ENCODE measurements around the gene KLK2. TPM values are rescaled to one million over a fixed set of nuclear protein-coding genes. Genes with fewer than 3 reads are reported as not detected.

KLK2 gene
- total RNA-seq, 6 experiments from 2014 or later: not detected

DNA sequence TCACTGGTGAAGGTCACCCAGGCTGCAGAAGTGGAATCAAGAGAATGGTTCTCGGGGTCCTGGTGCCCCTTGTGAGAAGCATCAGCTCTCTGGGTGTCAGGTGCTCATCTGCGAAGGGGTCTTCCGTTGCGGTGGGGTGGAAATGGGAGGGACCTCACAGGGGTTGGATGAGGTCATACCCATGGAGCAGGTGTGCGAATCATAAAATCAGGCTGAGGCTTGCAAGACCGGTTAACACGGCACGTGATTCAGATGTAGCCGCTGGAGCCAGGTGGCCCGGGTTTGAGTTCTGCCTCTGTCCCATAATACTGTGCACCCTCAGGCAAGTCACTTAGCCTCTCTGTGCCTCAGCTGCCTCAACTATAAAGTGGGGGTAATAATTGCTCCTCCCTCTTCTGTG lies 35.9 kb upstream of the KLK2 start:
- Histone ChIP-seq H3K9me3 (no peaks in the 10 kb centered on the region), H3K4me1 (peaks cover 0 to 3% (median 0%) of the 10 kb centered on the region in 4 donors), H3K36me3 (no peaks in the 10 kb centered on the region), H3K4me3 (no peak overlapping the region), H3K27ac (no peak overlapping the region), H3K27me3 (no peaks in the 10 kb centered on the region)
- ATAC-seq (no peak), DNase-seq (no peak)
- WGBS (ENCODE audit: insufficient coverage, low coverage, low lambda C conversion rate, missing lambda C conversion rate): 93% methylated on average over 4 of the region's 10 CpGs
- intact Hi-C loops (cut with DNase I): no loop called here
- TF ChIP-seq POLR2A (IDR thresholded peaks at IDR 0.05): no peak
- TF ChIP-seq, protein P1, sequence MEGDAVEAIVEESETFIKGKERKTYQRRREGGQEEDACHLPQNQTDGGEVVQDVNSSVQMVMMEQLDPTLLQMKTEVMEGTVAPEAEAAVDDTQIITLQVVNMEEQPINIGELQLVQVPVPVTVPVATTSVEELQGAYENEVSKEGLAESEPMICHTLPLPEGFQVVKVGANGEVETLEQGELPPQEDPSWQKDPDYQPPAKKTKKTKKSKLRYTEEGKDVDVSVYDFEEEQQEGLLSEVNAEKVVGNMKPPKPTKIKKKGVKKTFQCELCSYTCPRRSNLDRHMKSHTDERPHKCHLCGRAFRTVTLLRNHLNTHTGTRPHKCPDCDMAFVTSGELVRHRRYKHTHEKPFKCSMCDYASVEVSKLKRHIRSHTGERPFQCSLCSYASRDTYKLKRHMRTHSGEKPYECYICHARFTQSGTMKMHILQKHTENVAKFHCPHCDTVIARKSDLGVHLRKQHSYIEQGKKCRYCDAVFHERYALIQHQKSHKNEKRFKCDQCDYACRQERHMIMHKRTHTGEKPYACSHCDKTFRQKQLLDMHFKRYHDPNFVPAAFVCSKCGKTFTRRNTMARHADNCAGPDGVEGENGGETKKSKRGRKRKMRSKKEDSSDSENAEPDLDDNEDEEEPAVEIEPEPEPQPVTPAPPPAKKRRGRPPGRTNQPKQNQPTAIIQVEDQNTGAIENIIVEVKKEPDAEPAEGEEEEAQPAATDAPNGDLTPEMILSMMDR (IDR thresholded peaks at IDR 0.05): no peak

DNA sequence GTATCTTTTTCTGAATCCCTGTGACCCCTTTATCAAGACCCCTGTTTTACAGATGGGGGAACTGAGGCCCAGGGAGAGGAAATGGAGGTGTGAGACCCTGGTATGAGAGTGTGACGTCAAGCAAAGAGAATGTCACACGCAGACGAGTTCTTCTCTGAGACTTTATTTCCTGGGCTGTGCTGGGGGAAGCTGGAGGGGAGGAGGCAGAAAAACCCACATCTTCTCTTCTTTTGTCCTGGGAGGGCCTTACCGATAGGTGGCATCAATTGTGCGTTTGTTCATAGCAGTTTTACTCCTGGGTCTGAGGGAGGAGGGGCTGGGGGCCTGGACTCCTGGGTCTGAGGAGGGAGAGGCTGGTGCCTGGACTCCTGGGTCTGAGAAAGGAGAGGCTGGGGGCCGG lies 35.0 kb upstream of the KLK2 start:
- no peaks in the 10 kb centered on the region for H3K9me3 ChIP-seq
- intact Hi-C loops (cut with DNase I): no loop called here
- H3K4me3 ChIP-seq: no peak overlapping the region
- ATAC-seq (no peak), DNase-seq (no peak)
- H3K27ac ChIP-seq: no peak overlapping the region
- no peaks in the 10 kb centered on the region for H3K36me3 ChIP-seq
- no peaks in the 10 kb centered on the region for H3K27me3 ChIP-seq
- TF ChIP-seq, protein P1 (IDR thresholded peaks at IDR 0.05): no peak
- TF ChIP-seq POLR2A (IDR thresholded peaks at IDR 0.05): no peak
- H3K4me1 ChIP-seq: peaks cover 0 to 3% (median 0%) of the 10 kb centered on the region in 4 donors
- 11% methylated on average over 6 of the region's 6 CpGs for WGBS (ENCODE audit: insufficient coverage, low coverage, low lambda C conversion rate, missing lambda C conversion rate)

DNA sequence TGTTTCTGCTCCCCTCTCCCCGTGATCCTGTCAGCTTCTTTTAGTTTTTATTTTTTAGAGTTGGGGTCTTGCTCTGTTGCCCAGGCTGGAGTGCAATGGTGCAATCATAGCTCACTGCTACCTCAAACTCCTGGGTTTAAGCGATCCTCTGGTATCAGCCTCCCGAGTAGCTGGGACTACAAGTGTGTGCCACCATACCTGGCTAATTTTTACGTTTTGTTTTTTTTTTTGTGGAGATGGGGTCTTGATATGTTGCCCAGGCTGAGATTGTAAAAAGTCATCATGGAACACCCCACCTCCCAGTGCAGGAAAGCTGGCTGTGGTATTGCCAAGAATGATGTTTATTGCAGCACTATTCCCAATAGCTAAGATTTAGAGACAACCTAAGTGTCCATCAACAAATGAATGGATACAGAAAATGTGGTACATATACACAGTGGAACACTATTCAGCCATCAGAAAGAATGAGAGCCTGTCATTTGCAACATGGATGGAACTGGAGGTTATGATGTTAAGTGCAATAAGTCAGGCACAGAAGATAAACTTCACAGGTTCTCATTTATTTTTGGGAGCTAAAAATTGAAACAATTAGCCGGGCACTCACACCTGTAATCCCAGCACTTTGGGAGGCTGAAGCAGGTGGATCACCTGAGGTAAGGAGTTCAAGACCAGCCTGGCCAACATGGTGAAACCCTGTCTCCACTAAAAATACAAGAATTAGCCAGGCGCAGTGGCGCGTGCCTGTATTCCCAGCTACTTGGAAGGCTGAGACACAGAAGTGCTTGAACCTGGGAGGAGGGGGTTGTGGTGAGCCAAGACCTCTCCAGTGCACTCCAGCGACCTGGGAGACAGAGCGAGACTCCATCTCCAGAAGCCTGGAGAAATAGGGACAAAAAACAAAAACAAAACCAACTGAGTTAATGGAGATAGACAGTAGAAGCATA lies 33.3 kb upstream of the KLK2 start:
- no peak overlapping the region for H3K4me3 ChIP-seq
- DNase-seq (no peak), ATAC-seq (no peak)
- H3K9me3 ChIP-seq: no peaks in the 10 kb centered on the region
- no peak overlapping the region for H3K27ac ChIP-seq
- 61% methylated on average over 6 of the region's 10 CpGs for WGBS (ENCODE audit: insufficient coverage, low coverage, low lambda C conversion rate, missing lambda C conversion rate)
- H3K27me3 ChIP-seq: no peaks in the 10 kb centered on the region
- TF ChIP-seq, protein P1 (IDR thresholded peaks at IDR 0.05): no peak
- TF ChIP-seq POLR2A (IDR thresholded peaks at IDR 0.05): no peak
- intact Hi-C loops (cut with DNase I): no loop called here
- no peaks in the 10 kb centered on the region for H3K36me3 ChIP-seq
- peaks cover 0 to 3% (median 0%) of the 10 kb centered on the region in 4 donors for H3K4me1 ChIP-seq

DNA sequence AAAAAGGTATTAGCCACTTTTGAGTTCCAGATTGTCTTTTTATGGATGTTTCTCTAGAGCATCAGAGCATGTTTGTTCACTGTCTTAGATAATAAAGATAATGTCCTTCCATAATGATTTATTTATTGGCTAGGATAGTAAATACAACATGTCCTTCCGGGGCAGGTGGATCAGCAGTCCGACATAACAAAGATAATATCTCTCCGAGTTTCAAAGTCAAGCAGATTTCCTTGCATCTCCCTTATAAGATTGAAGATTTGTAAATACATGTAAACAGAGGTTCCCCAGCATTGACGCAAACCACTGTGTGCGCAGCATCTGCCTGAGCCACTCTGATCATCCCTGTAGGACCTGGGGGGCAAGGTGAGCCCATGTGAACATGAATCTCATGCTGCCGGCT lies 31.1 kb upstream of the KLK2 start:
- Histone ChIP-seq H3K27me3 (no peaks in the 10 kb centered on the region), H3K4me1 (no peaks in the 10 kb centered on the region), H3K36me3 (no peaks in the 10 kb centered on the region), H3K9me3 (no peaks in the 10 kb centered on the region), H3K4me3 (no peak overlapping the region), H3K27ac (no peak overlapping the region)
- DNase-seq (no peak), ATAC-seq (no peak)
- intact Hi-C loops (cut with DNase I): no loop called here
- WGBS (ENCODE audit: insufficient coverage, low coverage, low lambda C conversion rate, missing lambda C conversion rate): 65% methylated on average over 6 of the region's 6 CpGs
- TF ChIP-seq, protein P1 (IDR thresholded peaks at IDR 0.05): no peak
- no peak for TF ChIP-seq POLR2A (IDR thresholded peaks at IDR 0.05)

Data from right lobe of liver (tissue), 6 donors.